Loucy (cell line): ENCODE data around the gene DBH.

Experiments
- CTCF ChIP-seq: fragments of 200-600 bp; sonication (generic); conservative IDR thresholded peaks from 2 replicates; pipeline ENCODE4 v1.5.1; 2014; ENCODE audit warnings: mild to moderate bottlenecking, antibody characterized with exemption, low read length
- EZH2phosphoT487 ChIP-seq: fragments of 200-600 bp; IDR thresholded peaks from 2 replicates; pipeline ENCODE4 v1.6.1; 2018; ENCODE audit warnings: antibody characterized with exemption, mild to moderate bottlenecking, moderate library complexity, borderline replicate concordance

GRCh38 chr9:133647765-133648469 is 11.8 kb downstream of the DBH start:
- TF ChIP-seq CTCF (no peak), EZH2phosphoT487 (no peak)
